ENCODE results near the gene HHIP.
"Not testable (repeated sequence)": the region's sequence is repeated elsewhere in the genome, so short reads cannot be mapped to it uniquely, and the experiment has no call there.

Gene HHIP

DNA sequence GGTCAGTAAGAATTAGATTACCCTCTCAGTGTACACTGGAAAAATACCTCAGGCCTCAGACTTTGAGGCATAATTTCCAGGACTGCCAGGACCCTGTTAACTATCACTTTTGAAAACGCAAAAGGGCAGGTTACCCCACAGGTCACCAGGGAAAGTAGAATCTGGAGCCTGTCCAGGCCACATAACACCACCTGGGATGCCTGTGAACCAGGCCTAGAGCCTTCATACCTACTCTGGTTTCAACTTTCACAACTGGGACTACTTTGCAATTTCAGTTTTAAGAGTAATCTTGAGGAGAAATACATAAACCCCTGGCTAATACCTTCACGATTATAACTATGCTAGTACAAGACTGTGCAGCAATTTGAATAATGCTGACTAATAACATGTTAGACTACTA lies 132.4 kb downstream of the HHIP start:
- Histone ChIP-seq H3K9ac (no peak overlapping the region), H3K27ac (no peak overlapping the region), H3K27me3 (ENCODE audit: control insufficient read depth, insufficient read depth, low read length) (no peaks in the 10 kb centered on the region), H3K9me3 (ENCODE audit: control insufficient read depth, low read length) (no peaks in the 10 kb centered on the region), H2AFZ (no peak overlapping the region), H3K79me2 (no peaks in the 10 kb centered on the region), H3K4me3 (ENCODE audit: low read depth, low read length) (no peak overlapping the region), H3K4me1 (no peaks in the 10 kb centered on the region), H3K36me3 (ENCODE audit: control insufficient read depth, insufficient read depth, low read length) (no peaks in the 10 kb centered on the region), H3K4me2 (ENCODE audit: low read length) (no peak overlapping the region)
- TF ChIP-seq, protein P1, sequence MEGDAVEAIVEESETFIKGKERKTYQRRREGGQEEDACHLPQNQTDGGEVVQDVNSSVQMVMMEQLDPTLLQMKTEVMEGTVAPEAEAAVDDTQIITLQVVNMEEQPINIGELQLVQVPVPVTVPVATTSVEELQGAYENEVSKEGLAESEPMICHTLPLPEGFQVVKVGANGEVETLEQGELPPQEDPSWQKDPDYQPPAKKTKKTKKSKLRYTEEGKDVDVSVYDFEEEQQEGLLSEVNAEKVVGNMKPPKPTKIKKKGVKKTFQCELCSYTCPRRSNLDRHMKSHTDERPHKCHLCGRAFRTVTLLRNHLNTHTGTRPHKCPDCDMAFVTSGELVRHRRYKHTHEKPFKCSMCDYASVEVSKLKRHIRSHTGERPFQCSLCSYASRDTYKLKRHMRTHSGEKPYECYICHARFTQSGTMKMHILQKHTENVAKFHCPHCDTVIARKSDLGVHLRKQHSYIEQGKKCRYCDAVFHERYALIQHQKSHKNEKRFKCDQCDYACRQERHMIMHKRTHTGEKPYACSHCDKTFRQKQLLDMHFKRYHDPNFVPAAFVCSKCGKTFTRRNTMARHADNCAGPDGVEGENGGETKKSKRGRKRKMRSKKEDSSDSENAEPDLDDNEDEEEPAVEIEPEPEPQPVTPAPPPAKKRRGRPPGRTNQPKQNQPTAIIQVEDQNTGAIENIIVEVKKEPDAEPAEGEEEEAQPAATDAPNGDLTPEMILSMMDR (IDR thresholded peaks at IDR 0.05) = no peak

- no peak overlapping the region for H3K4me3 ChIP-seq (ENCODE audit: low read depth, low read length)
- no peak overlapping the region for H2AFZ ChIP-seq
- TF ChIP-seq, protein P1 (IDR thresholded peaks at IDR 0.05) = no peak
- H3K27ac ChIP-seq = no peak overlapping the region
- H3K79me2 ChIP-seq = no peaks in the 10 kb centered on the region
- no peaks in the 10 kb centered on the region for H3K36me3 ChIP-seq (ENCODE audit: control insufficient read depth, insufficient read depth, low read length)
- no peak overlapping the region for H3K4me2 ChIP-seq (ENCODE audit: low read length)
- no peaks in the 10 kb centered on the region for H3K9me3 ChIP-seq (ENCODE audit: control insufficient read depth, low read length)
- H3K9ac ChIP-seq = no peak overlapping the region
- H3K27me3 ChIP-seq (ENCODE audit: control insufficient read depth, insufficient read depth, low read length) = no peaks in the 10 kb centered on the region
- no peaks in the 10 kb centered on the region for H3K4me1 ChIP-seq
These were observed 136.4 kb downstream of the HHIP start for GRCh38 chr4:144782345-144782744.

- Histone ChIP-seq H3K36me3 (ENCODE audit: control insufficient read depth, insufficient read depth, low read length) (no peaks in the 10 kb centered on the region), H3K9ac (no peak overlapping the region), H3K4me3 (ENCODE audit: low read depth, low read length) (no peak overlapping the region), H3K79me2 (no peaks in the 10 kb centered on the region), H3K4me1 (no peaks in the 10 kb centered on the region), H3K27me3 (ENCODE audit: control insufficient read depth, insufficient read depth, low read length) (no peaks in the 10 kb centered on the region), H3K4me2 (ENCODE audit: low read length) (no peak overlapping the region), H2AFZ (no peak overlapping the region), H3K27ac (no peak overlapping the region), H3K9me3 (ENCODE audit: control insufficient read depth, low read length) (no peaks in the 10 kb centered on the region)
- TF ChIP-seq, protein P1 (IDR thresholded peaks at IDR 0.05) = no peak
These were observed 140.0 kb downstream of the HHIP start for GRCh38 chr4:144785961-144786360.

GRCh38 chr4:144787365-144788258 lies 141.7 kb downstream of the HHIP start:
- TF ChIP-seq, protein P1 (IDR thresholded peaks at IDR 0.05) = no peak
- Histone ChIP-seq H3K9ac (no peak overlapping the region), H3K4me1 (no peaks in the 10 kb centered on the region), H3K4me3 (ENCODE audit: low read depth, low read length) (no peak overlapping the region), H3K4me2 (ENCODE audit: low read length) (no peak overlapping the region), H3K79me2 (no peaks in the 10 kb centered on the region), H3K36me3 (ENCODE audit: control insufficient read depth, insufficient read depth, low read length) (no peaks in the 10 kb centered on the region), H2AFZ (no peak overlapping the region), H3K27me3 (ENCODE audit: control insufficient read depth, insufficient read depth, low read length) (no peaks in the 10 kb centered on the region), H3K27ac (no peak overlapping the region), H3K9me3 (ENCODE audit: control insufficient read depth, low read length) (no peaks in the 10 kb centered on the region)

GRCh38 chr4:144788469-144788868 lies 142.5 kb downstream of the HHIP start:
- TF ChIP-seq, protein P1 (IDR thresholded peaks at IDR 0.05) = no peak
- no peaks in the 10 kb centered on the region for H3K27me3 ChIP-seq (ENCODE audit: control insufficient read depth, insufficient read depth, low read length)

GRCh38 chr4:144791933-144792332 lies 146.0 kb downstream of the HHIP start:
- H3K27ac ChIP-seq; H3K4me1 ChIP-seq; H2AFZ ChIP-seq; H3K27me3 ChIP-seq (ENCODE audit: control insufficient read depth, insufficient read depth, low read length); H3K79me2 ChIP-seq; H3K9me3 ChIP-seq (ENCODE audit: control insufficient read depth, low read length); H3K9ac ChIP-seq; H3K4me2 ChIP-seq (ENCODE audit: low read length); H3K36me3 ChIP-seq (ENCODE audit: control insufficient read depth, insufficient read depth, low read length); H3K4me3 ChIP-seq (ENCODE audit: low read depth, low read length): not testable (repeated sequence)

More at GRCh38 chr4:144788469-144788868, 142.5 kb downstream of the HHIP start:
- no peak overlapping the region for H3K4me3 ChIP-seq (ENCODE audit: low read depth, low read length)
- H3K9me3 ChIP-seq (ENCODE audit: control insufficient read depth, low read length) = no peaks in the 10 kb centered on the region
- H3K4me2 ChIP-seq (ENCODE audit: low read length) = no peak overlapping the region
- H3K9ac ChIP-seq = no peak overlapping the region
- no peaks in the 10 kb centered on the region for H3K79me2 ChIP-seq
- H2AFZ ChIP-seq = no peak overlapping the region
- no peak overlapping the region for H3K27ac ChIP-seq
- H3K4me1 ChIP-seq = no peaks in the 10 kb centered on the region
- no peaks in the 10 kb centered on the region for H3K36me3 ChIP-seq (ENCODE audit: control insufficient read depth, insufficient read depth, low read length)

Measured in parathyroid adenoma (tissue), 2 donors.